ENCODE measurements around the gene ZNF410.
"Not testable (repeated sequence)": the region's sequence is repeated elsewhere in the genome, so short reads cannot be mapped to it uniquely, and the experiment has no call there.

ZNF410 gene

GRCh38 chr14:73886449-73887317 is at the start of gene ZNF410:
TSS of gene ZNF410 (plus strand) at chr14:73886859. CDS start at chr14:73892176, 5,317 bp downstream.
- DNase-seq, result peak; percentile 97

- DNase-seq, result not testable (repeated sequence)
These were observed 48.2 kb upstream of the ZNF410 start for GRCh38 chr14:73838293-73839034.

GRCh38 chr14:73842201-73842600 is 44.5 kb upstream of the ZNF410 start:
- DNase-seq, result no peak

GRCh38 chr14:73842851-73843250 is 43.8 kb upstream of the ZNF410 start:
- no peak for DNase-seq

GRCh38 chr14:73843296-73843695 is 43.4 kb upstream of the ZNF410 start:
- no peak for DNase-seq

GRCh38 chr14:73846947-73847346 is 39.7 kb upstream of the ZNF410 start:
- no peak for DNase-seq

GRCh38 chr14:73851000-73851399 is 35.7 kb upstream of the ZNF410 start:
- DNase-seq, result no peak

GRCh38 chr14:73851567-73852382 is 34.9 kb upstream of the ZNF410 start, which contains the start of gene PTGR2:
TSS of gene PTGR2 (plus strand) at chr14:73851831. CDS start at chr14:73858863, 7,032 bp downstream.
- DNase-seq, result peak; percentile 93

GRCh38 chr14:73859145-73859544 is 27.5 kb upstream of the ZNF410 start:
- no peak for DNase-seq

- DNase-seq, result no peak
These were observed 25.6 kb upstream of the ZNF410 start for GRCh38 chr14:73861073-73861472.

GRCh38 chr14:73862480-73862879 is 24.2 kb upstream of the ZNF410 start:
- no peak for DNase-seq

GRCh38 chr14:73863209-73863608 is 23.4 kb upstream of the ZNF410 start:
- no peak for DNase-seq

GRCh38 chr14:73865534-73866113 is 21.0 kb upstream of the ZNF410 start:
- no peak for DNase-seq

- not testable (repeated sequence) for DNase-seq
These were observed 16.9 kb upstream of the ZNF410 start for GRCh38 chr14:73869754-73870153.

GRCh38 chr14:73870525-73871235 is 16.0 kb upstream of the ZNF410 start:
- DNase-seq, result no peak

GRCh38 chr14:73873660-73874059 is 13.0 kb upstream of the ZNF410 start:
- DNase-seq, result no peak

GRCh38 chr14:73877790-73878189 is 8.9 kb upstream of the ZNF410 start:
- DNase-seq, result no peak

- no peak for DNase-seq
These were observed 8.2 kb upstream of the ZNF410 start for GRCh38 chr14:73878436-73878835.

- no peak for DNase-seq
These were observed 7.6 kb upstream of the ZNF410 start for GRCh38 chr14:73879027-73879426.

GRCh38 chr14:73884438-73885190 is 2.0 kb upstream of the ZNF410 start:
- no peak for DNase-seq

GRCh38 chr14:73887318-73887616 is 608 bp downstream of the ZNF410 start:
- no peak for DNase-seq

Measured in activated CD4-positive, alpha-beta T cell treated with anti-CD3 and anti-CD28 coated beads, Interleukin-10, Interleukin-2, amounts not matched to agents 100 ng/mL and 50 ng/mL, durations not matched to agents 16 hours and 8 hours (primary cell).